Measurements from ENCODE around the gene CCNB2. TPM values are rescaled to one million over a fixed set of nuclear protein-coding genes. Genes with fewer than 3 reads are reported as not detected.
A peak's percentile ranks its signal among the peaks of the same experiment; 100 is the strongest.

CCNB2 gene
- total and polyA plus RNA-seq, 7 donors, result 0.33 to 40.5 (median 4.9) TPM; not detected in 1

DNA sequence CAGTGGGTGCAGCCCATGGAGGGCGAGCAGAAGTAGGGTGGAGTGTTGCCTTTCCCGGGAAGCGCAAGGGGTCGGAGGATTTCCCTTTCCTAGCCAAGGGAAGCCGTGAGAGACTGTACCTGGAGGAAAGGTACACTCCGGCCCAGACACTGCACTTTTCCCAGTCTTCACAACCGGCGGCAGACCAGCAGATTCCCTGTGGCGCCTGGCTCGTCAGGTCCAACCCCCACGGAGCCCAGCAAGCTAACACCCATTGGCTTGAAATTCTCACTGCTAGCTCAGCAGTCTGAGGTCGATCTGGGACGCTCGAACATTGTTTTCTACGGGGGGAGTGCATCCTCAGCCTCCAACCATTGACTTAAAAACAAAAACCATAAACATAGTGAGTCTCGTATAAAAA is 26.5 kb downstream of the CCNB2 start:
- H3K27ac ChIP-seq, result no peak overlapping the region
- intact Hi-C loops (cut with DNase I), result no loop called here
- DNase-seq, result no peak
- H3K27me3 ChIP-seq, result no peaks in the 10 kb centered on the region
- TF ChIP-seq POLR2AphosphoS5 (IDR thresholded peaks at IDR 0.05) (no peak), POLR2A (IDR thresholded peaks at IDR 0.05) (no peak), EP300 (IDR thresholded peaks at IDR 0.05) (no peak)
- TF ChIP-seq, protein P1, sequence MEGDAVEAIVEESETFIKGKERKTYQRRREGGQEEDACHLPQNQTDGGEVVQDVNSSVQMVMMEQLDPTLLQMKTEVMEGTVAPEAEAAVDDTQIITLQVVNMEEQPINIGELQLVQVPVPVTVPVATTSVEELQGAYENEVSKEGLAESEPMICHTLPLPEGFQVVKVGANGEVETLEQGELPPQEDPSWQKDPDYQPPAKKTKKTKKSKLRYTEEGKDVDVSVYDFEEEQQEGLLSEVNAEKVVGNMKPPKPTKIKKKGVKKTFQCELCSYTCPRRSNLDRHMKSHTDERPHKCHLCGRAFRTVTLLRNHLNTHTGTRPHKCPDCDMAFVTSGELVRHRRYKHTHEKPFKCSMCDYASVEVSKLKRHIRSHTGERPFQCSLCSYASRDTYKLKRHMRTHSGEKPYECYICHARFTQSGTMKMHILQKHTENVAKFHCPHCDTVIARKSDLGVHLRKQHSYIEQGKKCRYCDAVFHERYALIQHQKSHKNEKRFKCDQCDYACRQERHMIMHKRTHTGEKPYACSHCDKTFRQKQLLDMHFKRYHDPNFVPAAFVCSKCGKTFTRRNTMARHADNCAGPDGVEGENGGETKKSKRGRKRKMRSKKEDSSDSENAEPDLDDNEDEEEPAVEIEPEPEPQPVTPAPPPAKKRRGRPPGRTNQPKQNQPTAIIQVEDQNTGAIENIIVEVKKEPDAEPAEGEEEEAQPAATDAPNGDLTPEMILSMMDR (IDR thresholded peaks at IDR 0.05), result no peak
- no peak overlapping the region for H3K4me3 ChIP-seq
- H3K4me1 ChIP-seq, result no peaks in the 10 kb centered on the region
- WGBS, 2 donors, result 90 to 94% methylated on average over 16 of the region's 16 CpGs
- H3K36me3 ChIP-seq, result peaks cover 7 to 24% (median 12%) of the 10 kb centered on the region in 4 donors
- peaks cover 0 to 2% (median 0%) of the 10 kb centered on the region in 4 donors for H3K9me3 ChIP-seq

- Histone ChIP-seq H3K4me3 (no peak overlapping the region), H3K4me1 (no peaks in the 10 kb centered on the region), H3K36me3 (peaks cover 7 to 30% (median 18%) of the 10 kb centered on the region in 4 donors), H3K9me3 (peaks cover 0 to 2% (median 0%) of the 10 kb centered on the region in 4 donors), H3K27ac (no peak overlapping the region), H3K27me3 (no peaks in the 10 kb centered on the region)
- TF ChIP-seq POLR2A (IDR thresholded peaks at IDR 0.05) (no peak), POLR2AphosphoS5 (IDR thresholded peaks at IDR 0.05) (no peak)
- WGBS, 2 donors, result 20 to 64% methylated on average over 3 of the region's 3 CpGs
- intact Hi-C loops (cut with DNase I), result no loop called here
- no peak for DNase-seq
Observed at GRCh38 chr15:59131969-59132562, 27.1 kb downstream of the CCNB2 start.

GRCh38 chr15:59133929-59134427 is 29.0 kb downstream of the CCNB2 start:
- intact Hi-C loops (cut with DNase I), result no loop called here
- TF ChIP-seq POLR2AphosphoS5 (IDR thresholded peaks at IDR 0.05), result no peak
- peaks cover 7 to 43% (median 22%) of the 10 kb centered on the region in 4 donors for H3K36me3 ChIP-seq
- 97 to 98% methylated on average over 6 of the region's 6 CpGs for WGBS, 2 donors
- H3K4me3 ChIP-seq, result no peak overlapping the region
- no peaks in the 10 kb centered on the region for H3K27me3 ChIP-seq
- no peaks in the 10 kb centered on the region for H3K4me1 ChIP-seq
- no peaks in the 10 kb centered on the region for H3K9me3 ChIP-seq
- H3K27ac ChIP-seq, result no peak overlapping the region
- no peak for DNase-seq

GRCh38 chr15:59137566-59137965 is 32.6 kb downstream of the CCNB2 start:
- H3K27ac ChIP-seq, result no peak overlapping the region
- TF ChIP-seq POLR2A (IDR thresholded peaks at IDR 0.05) (no peak), POLR2AphosphoS5 (IDR thresholded peaks at IDR 0.05) (no peak), EP300 (IDR thresholded peaks at IDR 0.05) (no peak)
- TF ChIP-seq, protein P1 (IDR thresholded peaks at IDR 0.05), result no peak
- H3K27me3 ChIP-seq, result no peaks in the 10 kb centered on the region
- no peak for DNase-seq
- no peaks in the 10 kb centered on the region for H3K4me1 ChIP-seq
- no peaks in the 10 kb centered on the region for H3K9me3 ChIP-seq
- no peak overlapping the region for H3K4me3 ChIP-seq
- peaks cover 7 to 43% (median 22%) of the 10 kb centered on the region in 4 donors for H3K36me3 ChIP-seq
- intact Hi-C loops (cut with DNase I), result no loop called here
- 53 to 60% methylated on average over 2 of the region's 2 CpGs for WGBS, 2 donors

DNA sequence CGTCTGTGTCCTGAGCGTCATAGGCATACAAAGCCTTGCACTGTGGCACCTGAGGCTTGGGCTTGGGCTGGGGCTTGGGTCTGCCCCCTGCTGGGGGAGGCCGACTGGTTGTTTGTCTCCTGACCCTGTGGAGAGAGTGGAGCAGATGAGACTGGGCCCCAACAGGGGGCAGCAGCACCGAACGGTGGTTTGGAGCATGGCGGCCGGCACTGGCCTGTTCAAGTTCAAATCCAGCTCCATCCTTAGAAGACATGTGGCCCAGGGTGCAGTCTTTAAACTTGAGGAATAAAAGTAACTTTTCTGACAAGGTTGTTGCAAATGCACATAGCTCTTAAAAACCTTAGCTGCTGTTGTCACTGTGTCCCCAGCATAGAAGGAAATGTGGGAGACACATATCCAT is 33.3 kb downstream of the CCNB2 start:
- Histone ChIP-seq H3K36me3 (peaks cover 7 to 43% (median 22%) of the 10 kb centered on the region in 4 donors), H3K4me1 (no peaks in the 10 kb centered on the region), H3K4me3 (no peak overlapping the region), H3K9me3 (no peaks in the 10 kb centered on the region), H3K27ac (no peak overlapping the region), H3K27me3 (no peaks in the 10 kb centered on the region)
- no peak for TF ChIP-seq POLR2AphosphoS5 (IDR thresholded peaks at IDR 0.05)
- TF ChIP-seq POLR2A (IDR thresholded peaks at IDR 0.05), result no peak
- no peak for TF ChIP-seq EP300 (IDR thresholded peaks at IDR 0.05)
- TF ChIP-seq, protein P1 (IDR thresholded peaks at IDR 0.05), result peak in 2 of 4 experiments; percentile 19 to 24
- WGBS, 2 donors, result 55 to 66% methylated on average over 7 of the region's 7 CpGs
- no peak for DNase-seq
- intact Hi-C loops (cut with DNase I), result no loop called here

Measured in sigmoid colon (tissue), 7 donors.